GM18498 (cell line): ENCODE results near the gene EP400.
"Not testable (repeated sequence)": the region's sequence is repeated elsewhere in the genome, so short reads cannot be mapped to it uniquely, and the experiment has no call there.

ENCODE experiments used
- ATAC-seq: cut with Tn5 transposase; IDR thresholded peaks from one replicate; pipeline ENCODE4 v1.9.1; 2021; ENCODE audit warnings: mild to moderate bottlenecking, moderate library complexity; ENCODE audit not compliant: unreplicated experiment

The EP400 gene

DNA sequence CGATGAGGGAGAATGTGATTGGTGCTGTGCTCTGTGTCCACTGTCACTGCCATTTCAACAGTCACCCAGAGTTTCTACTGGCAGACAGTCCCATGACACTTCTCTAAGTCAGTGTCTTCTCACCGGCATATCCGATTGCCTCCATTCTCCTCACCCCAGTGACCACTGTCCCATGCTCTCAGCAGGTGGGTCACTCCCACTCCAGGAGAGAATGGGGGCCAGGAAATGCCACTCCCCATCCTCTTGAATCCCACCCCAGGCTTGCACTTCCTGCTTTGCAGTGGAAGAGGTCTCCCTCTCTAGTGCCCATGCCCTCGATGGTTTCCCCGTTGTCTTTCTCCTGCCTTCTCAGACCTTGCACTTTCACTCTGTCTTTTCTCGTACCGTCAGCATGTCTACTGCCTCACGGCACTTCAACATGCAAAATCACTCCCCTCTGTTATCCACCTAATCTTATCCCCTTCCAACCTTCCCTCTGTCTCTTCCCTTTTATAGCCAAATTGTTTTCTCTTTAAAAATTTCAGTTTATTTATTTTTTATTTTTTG, 2.2 kb upstream of the EP400 start:
- ATAC-seq = no peak

- ATAC-seq = no peak
Measured at GRCh38 chr12:131948166-131948712, 1.5 kb upstream of the EP400 start.

GRCh38 chr12:131948713-131949430, 870 bp upstream of the EP400 start:
- not testable (repeated sequence) for ATAC-seq

GRCh38 chr12:131950182-131950913, 606 bp downstream of the EP400 start:
- ATAC-seq = peak; percentile 40

- ATAC-seq = not testable (repeated sequence)
Measured at GRCh38 chr12:131953810-131954209, 4.1 kb downstream of the EP400 start.

DNA sequence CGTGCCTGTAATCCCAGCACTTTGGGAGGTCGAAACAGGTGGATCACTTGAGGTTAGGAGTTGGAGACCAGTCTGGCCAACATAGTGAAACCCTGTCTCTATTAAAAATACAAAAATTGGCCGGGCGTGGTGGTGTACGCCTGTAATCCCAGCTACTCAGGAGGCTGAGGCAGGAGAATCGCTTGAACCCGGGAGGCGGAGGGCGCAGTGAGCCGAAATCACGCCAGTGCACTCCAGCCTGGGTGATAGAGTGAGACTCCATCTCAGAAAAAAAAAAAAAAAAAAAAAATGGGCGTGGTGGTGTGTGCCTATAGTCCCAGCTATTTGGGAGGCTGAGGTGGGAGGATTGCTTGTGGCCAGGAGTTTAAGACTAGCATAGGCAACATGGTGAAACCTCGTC, 4.7 kb downstream of the EP400 start:
- not testable (repeated sequence) for ATAC-seq

DNA sequence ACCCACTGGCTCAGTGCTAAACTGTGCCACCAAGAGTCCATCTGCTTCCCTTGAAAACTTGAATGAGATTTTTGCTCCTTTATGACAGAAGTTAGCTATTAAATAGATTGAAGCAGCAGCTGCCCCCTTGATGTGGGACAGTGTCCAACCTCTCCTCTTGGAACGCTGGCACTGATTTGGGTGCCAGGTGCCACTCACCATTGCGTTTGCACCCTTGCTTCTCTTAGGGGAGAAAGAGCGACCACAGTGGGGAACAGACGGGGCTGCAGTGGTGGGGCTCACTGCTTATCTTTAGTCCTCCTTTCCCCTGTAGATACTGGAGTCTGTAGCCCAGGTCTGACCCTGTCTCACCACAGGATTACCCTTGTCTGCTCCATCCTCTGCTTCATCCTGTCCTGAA, 9.4 kb downstream of the EP400 start:
- no peak for ATAC-seq

DNA sequence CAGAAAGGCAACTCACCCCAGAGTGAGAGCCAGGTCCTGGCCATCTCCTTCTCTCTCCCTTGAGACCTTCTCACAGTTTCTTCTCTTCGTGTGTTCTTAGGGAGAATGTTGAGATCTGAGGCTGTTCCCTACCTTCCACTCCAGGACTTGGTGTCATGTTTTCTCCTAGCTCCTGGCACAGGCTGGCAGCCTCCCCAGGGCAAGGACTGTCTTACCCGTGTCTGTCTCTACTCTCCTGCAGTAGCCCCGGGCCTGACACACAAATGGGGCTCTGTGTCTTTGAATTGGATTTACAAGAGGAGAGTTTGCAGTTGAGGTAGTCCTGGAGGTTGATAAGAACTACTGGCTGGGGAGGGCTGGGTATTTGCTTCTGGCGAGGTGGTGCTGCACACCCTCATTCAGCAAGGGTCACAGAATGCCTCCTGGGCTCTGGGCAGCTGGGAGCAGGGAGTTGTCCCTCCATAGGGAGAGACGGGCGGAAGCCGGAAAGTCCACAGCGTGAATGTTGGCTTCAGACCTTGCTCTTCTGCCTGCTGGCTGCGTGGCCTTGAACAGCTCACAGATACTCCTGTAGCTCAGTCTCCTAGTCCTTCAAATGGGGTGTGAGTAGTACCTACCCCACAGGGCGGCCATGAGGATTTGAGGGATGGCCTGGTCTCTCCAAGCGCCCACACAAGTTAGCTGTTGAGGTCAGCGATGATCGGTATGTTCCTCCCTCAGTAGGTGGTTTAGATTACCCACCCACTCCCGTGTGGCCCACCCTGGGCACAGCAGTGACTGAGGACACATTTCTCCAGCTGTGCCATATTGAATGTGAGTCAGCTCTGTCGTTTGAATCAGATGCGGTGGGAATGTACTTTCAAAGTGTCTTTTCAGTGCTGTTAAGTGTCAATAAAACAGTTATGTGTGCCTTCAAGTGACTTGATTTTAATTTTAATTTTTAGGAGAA, 10.2 kb downstream of the EP400 start:
- ATAC-seq = no peak

DNA sequence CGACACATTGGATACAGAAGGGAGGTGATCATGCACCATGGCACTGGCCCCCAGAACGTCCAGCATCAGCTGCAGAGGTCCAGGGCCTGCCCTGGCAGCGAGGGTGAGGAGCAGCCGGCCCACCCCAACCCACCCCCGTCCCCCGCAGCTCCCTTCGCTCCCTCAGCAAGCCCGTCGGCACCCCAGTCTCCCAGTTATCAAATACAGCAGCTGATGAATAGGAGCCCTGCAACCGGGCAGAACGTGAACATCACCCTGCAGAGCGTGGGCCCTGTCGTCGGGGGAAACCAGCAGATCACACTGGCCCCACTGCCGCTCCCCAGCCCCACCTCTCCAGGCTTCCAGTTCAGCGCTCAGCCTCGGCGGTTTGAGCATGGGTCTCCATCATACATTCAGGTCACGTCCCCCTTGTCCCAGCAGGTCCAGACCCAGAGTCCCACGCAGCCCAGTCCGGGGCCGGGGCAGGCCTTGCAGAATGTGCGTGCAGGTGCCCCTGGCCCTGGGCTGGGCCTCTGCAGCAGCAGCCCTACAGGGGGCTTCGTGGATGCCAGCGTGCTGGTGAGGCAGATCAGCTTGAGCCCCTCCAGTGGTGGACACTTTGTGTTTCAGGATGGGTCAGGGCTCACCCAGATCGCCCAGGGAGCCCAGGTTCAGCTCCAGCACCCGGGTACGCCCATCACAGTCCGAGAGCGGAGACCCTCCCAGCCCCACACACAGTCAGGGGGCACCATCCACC, 11.0 kb downstream of the EP400 start:
- not testable (repeated sequence) for ATAC-seq

GRCh38 chr12:131961328-131961727, 11.6 kb downstream of the EP400 start:
- not testable (repeated sequence) for ATAC-seq

GRCh38 chr12:131962069-131962468, 12.3 kb downstream of the EP400 start:
- ATAC-seq = no peak

- ATAC-seq = no peak
Measured at GRCh38 chr12:131963381-131963780, 13.6 kb downstream of the EP400 start.

DNA sequence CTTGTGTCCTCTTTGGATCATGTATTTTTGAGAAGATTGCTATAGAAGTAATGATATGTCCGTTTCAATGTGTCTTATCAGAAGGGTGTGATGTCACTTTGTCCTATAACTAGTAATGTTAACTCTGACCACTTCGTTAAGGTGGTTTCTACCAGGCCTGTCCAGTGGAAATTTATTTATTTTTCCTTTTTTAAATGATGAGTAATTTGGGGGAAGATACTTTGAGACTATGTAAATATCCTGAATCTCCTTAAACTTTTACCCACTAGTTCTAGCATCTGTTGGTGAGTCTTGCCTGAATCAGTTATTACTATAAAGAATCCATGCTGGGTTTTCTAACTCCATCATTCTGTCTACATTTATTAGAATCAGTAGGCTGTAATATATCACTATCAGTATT, 15.3 kb downstream of the EP400 start:
- no peak for ATAC-seq

DNA sequence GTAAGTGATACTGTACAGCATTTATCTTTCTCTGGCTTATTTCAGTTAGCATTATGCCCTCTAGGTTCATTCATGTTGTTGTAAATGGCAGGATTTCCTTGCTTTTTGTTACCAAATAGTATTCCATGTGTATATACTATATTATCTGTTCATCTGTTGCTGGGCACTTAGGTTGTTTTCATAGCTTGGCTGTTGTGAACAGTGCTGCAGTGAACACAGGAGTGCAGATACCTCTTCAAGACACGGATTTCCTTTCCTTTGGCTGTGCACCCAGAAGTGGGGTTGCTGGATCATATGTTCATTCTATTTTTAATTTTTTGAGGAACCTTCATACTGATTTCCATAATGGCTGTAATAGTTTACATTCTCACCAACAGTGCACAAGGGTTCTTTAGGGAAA, 21.5 kb downstream of the EP400 start:
- no peak for ATAC-seq

- ATAC-seq = no peak
Measured at GRCh38 chr12:131975228-131975627, 25.5 kb downstream of the EP400 start.

- no peak for ATAC-seq
Measured at GRCh38 chr12:131979606-131980005, 29.9 kb downstream of the EP400 start.

DNA sequence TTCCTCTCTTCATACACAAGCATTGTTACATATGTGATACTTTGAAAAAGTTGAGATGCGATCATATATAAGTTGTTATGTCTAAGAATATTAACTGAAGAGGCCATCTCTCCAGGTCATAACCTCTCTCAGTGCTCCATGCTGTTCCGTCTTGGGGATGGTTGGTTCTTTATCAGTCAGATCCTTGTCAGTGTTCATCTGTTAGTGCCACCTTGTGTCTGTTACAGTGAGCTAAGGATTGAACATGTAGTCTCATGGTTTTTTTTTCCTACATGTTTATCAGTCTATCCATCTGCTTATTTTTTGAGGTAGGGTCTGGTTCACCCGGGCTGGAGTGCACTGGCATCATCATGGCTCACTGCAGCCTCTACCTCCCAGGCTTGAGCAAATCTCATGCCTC, 30.5 kb downstream of the EP400 start:
- ATAC-seq = no peak

DNA sequence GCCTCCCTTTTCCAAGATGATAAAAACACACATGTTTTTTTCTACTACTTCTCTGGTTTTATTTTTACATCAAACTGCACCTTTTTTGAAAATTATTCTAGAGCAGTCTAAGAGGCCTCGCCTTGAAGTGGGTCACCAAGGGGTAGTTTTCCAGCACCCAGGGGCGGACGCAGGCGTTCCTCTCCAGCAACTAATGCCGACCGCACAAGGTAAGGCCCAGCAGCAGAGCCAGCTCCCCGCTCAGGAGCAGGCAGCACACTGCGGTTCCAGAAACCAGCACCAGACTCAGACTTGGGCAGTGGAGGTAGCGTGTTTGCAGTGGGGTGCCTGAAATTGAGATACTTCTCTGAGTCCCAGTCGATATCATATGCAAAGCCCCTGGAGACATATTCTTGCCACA, 31.6 kb downstream of the EP400 start:
- ATAC-seq = no peak

- no peak for ATAC-seq
Measured at GRCh38 chr12:131982041-131982440, 32.3 kb downstream of the EP400 start.

- ATAC-seq = no peak
Measured at GRCh38 chr12:131983026-131983425, 33.3 kb downstream of the EP400 start.
